Keratinocyte (primary cell): ENCODE measurements around the gene HSF4. TPM values are rescaled to one million over a fixed set of nuclear protein-coding genes. Genes with fewer than 3 reads are reported as not detected.

Source experiments
- DNase-seq: peaks from one replicate; pipeline ENCODE4 v3.0.0-alpha.2; 2011; ENCODE audit warnings: low read depth, missing footprints, low spot score
- FAIRE-seq: peaks from 2 replicates; lab custom pipeline; 2011; peaks lifted over from hg19 to GRCh38; lab: Jason Lieb, UNC
- H2AFZ ChIP-seq: 2 replicates; pipeline ENCODE4 v1.6.0; 2012; ENCODE audit warnings: low read length, control low read depth, inconsistent platforms; ENCODE audit not compliant: control insufficient read depth
- H3K27ac ChIP-seq: 2 replicates; pipeline ENCODE4 v1.5.1; 2011; ENCODE audit warnings: low read length; ENCODE audit not compliant: control insufficient read depth, insufficient read depth
- H3K27me3 ChIP-seq: 3 replicates; pipeline ENCODE4 v1.6.0; 2011; ENCODE audit warnings: low read length; ENCODE audit not compliant: control insufficient read depth, insufficient read depth; ENCODE audit errors: extremely low read depth
- H3K36me3 ChIP-seq, 2 experiments: 2 replicates in 1 of 2; 3 replicates in 1 of 2; pipeline ENCODE4 v1.5.1; 2011; ENCODE audit warnings: low read length in 2 of 2, mild to moderate bottlenecking in 1 of 2; ENCODE audit not compliant: control insufficient read depth in 2 of 2, insufficient read depth in 2 of 2; ENCODE audit errors: extremely low read depth in 1 of 2
- H3K4me1 ChIP-seq: 3 replicates; pipeline ENCODE4 v1.5.1; 2011; ENCODE audit warnings: low read length; ENCODE audit not compliant: control insufficient read depth, insufficient read depth; ENCODE audit errors: extremely low read depth
- H3K4me2 ChIP-seq: 3 replicates; pipeline ENCODE4 v1.6.0; 2011; ENCODE audit warnings: low read depth, low read length; ENCODE audit not compliant: control insufficient read depth, insufficient read depth; ENCODE audit errors: extremely low read depth
- H3K4me3 ChIP-seq, 3 experiments: fragments of 200-600 bp in 1 of 3; sonication (generic) in 1 of 3; 2 replicates in 2 of 3; 3 replicates in 1 of 3; pipeline ENCODE4 v1.5.1; 2011 to 2016; ENCODE audit warnings: low read length in 3 of 3, mild to moderate bottlenecking in 3 of 3, control low read depth in 2 of 3, inconsistent platforms in 1 of 3, low read depth in 1 of 3, mixed read lengths in 1 of 3, mixed run types in 1 of 3, moderate library complexity in 1 of 3; ENCODE audit not compliant: control insufficient read depth in 2 of 3, insufficient read depth in 2 of 3; ENCODE audit errors: extremely low read depth in 1 of 3
- H3K79me2 ChIP-seq: 2 replicates; pipeline ENCODE4 v1.6.0; 2012; ENCODE audit warnings: low read length; ENCODE audit not compliant: control insufficient read depth, insufficient read depth
- H3K9ac ChIP-seq: 3 replicates; pipeline ENCODE4 v1.6.0; 2011; ENCODE audit warnings: low read length; ENCODE audit not compliant: control insufficient read depth, insufficient read depth; ENCODE audit errors: extremely low read depth
- H3K9me1 ChIP-seq: 3 replicates; pipeline ENCODE4 v1.6.0; 2011; ENCODE audit warnings: low read length; ENCODE audit not compliant: control insufficient read depth, insufficient read depth; ENCODE audit errors: extremely low read depth
- H3K9me3 ChIP-seq: 2 replicates; pipeline ENCODE4 v1.5.1; 2012; ENCODE audit warnings: low read depth, low read length; ENCODE audit not compliant: control insufficient read depth
- H4K20me1 ChIP-seq: 3 replicates; pipeline ENCODE4 v1.6.0; 2011; ENCODE audit warnings: low read length; ENCODE audit not compliant: control insufficient read depth, insufficient read depth; ENCODE audit errors: extremely low read depth
- EZH2 ChIP-seq: IDR thresholded peaks from one replicate; pipeline ENCODE4 v1.6.1; 2012; ENCODE audit warnings: inconsistent platforms, mild to moderate bottlenecking, low read length, moderate library complexity
- dilution Hi-C: fragments of 300-500 bp; cut with MboI; formaldehyde crosslinking; loops from one replicate; pipeline ENCODE4 v1.7.0; 2020; ENCODE audit warnings: low sequenced_read_pairs; ENCODE audit not compliant: extremely low pct_ligation_motif_present
- polyA plus RNA-seq, 5 experiments: library from polyadenylated mRNA; depleted of rRNA in 3 of 5; stranded (reverse) in 3 of 5; stranded (forward) in 1 of 5; unstranded in 1 of 5; fragments of >200 nt; gene quantifications; 1 replicate in 1 of 5; 2 replicates in 3 of 5; 3 replicates in 1 of 5; pipeline versions ENCODE4 v1.2.1 to v1.2.3, GENCODE V29; 2011 to 2012; ENCODE audit warnings: missing spikeins in 2 of 5, low read depth in 1 of 5, low replicate concordance in 1 of 5
- TF ChIP-seq, protein P1 (sequence below), 3 experiments: IDR thresholded peaks in 1 of 3; conservative IDR thresholded peaks in 1 of 3; optimal IDR thresholded peaks in 1 of 3; 2 replicates in 2 of 3; 3 replicates in 1 of 3; pipeline versions ENCODE3 to v1.5.1; 2011; ENCODE audit warnings: low read length in 3 of 3, mild to moderate bottlenecking in 3 of 3, moderate library complexity in 2 of 3, control low read depth in 1 of 3, inconsistent platforms in 1 of 3; ENCODE audit not compliant: insufficient read depth in 2 of 3; ENCODE audit errors: extremely low read depth in 1 of 3

Gene HSF4
- polyA plus RNA-seq, 1 donor (not counting 4 experiments of a cell fraction or from before 2014, with no cell fraction given) = 4.3 TPM

DNA sequence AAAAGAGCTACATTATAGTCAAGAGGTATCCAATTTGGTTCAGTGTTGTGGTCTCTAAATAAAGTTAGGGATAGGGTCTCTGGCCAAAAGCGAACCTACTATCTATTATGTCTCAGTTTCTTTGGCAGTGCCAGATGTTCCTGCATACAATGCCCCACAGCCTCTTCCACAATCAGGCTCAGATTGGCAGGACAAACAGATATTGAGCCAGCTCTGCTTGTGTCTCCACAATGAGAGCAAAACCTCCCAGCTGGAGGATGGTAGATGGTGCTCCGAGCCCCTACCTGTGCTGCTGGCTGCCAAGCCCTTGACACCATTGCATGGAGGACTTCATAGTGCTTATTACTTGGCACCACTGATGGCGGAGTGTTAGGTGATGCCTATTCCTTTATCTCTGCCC is 35.1 kb upstream of the HSF4 start:
- FAIRE-seq (no peak), DNase-seq (no peak)
- H2AFZ ChIP-seq = no peak overlapping the region
- no peaks in the 10 kb centered on the region for H3K4me1 ChIP-seq
- TF ChIP-seq, protein P1, sequence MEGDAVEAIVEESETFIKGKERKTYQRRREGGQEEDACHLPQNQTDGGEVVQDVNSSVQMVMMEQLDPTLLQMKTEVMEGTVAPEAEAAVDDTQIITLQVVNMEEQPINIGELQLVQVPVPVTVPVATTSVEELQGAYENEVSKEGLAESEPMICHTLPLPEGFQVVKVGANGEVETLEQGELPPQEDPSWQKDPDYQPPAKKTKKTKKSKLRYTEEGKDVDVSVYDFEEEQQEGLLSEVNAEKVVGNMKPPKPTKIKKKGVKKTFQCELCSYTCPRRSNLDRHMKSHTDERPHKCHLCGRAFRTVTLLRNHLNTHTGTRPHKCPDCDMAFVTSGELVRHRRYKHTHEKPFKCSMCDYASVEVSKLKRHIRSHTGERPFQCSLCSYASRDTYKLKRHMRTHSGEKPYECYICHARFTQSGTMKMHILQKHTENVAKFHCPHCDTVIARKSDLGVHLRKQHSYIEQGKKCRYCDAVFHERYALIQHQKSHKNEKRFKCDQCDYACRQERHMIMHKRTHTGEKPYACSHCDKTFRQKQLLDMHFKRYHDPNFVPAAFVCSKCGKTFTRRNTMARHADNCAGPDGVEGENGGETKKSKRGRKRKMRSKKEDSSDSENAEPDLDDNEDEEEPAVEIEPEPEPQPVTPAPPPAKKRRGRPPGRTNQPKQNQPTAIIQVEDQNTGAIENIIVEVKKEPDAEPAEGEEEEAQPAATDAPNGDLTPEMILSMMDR (optimal IDR thresholded peaks at IDR 0.05 in 1 of 3, IDR thresholded peaks at IDR 0.05 in 1 of 3, conservative IDR thresholded peaks at IDR 0.05 in 1 of 3; ENCODE audit: extremely low read depth in 1 of 3, insufficient read depth in 2 of 3, low read length in 3 of 3) = no peak
- TF ChIP-seq EZH2 = no peak
- H3K9me1 ChIP-seq = no peaks in the 10 kb centered on the region
- no peak overlapping the region for H3K4me2 ChIP-seq
- no peaks in the 10 kb centered on the region for H3K9me3 ChIP-seq
- H3K27me3 ChIP-seq = no peaks in the 10 kb centered on the region
- H3K4me3 ChIP-seq = no peak overlapping the region
- H3K36me3 ChIP-seq = peaks cover 25 to 34% of the 10 kb centered on the region in 2 experiments
- no peak overlapping the region for H3K27ac ChIP-seq
- H4K20me1 ChIP-seq = no peaks in the 10 kb centered on the region
- H3K79me2 ChIP-seq = no peaks in the 10 kb centered on the region
- no peak overlapping the region for H3K9ac ChIP-seq
- dilution Hi-C loops = no loop called here

DNA sequence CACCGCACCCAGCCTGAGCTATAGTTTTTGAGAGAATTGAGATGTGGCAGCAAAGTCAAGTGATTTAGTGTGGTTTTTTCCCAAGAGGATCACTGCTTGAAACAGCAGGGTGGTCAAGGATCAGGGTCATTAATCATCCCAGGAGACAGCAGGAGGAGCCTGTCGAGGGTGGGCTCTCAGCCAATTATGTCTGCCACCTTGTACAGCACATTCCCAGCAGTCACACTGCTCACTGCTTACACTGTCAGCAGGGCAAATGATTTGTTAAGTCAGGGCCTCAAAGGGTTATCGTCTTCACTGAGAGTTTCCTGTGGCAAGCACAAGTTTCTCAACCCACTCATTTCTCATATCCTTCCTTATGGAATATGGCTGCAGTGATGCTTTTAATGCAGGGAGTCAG is 26.9 kb upstream of the HSF4 start:
- H3K27ac ChIP-seq = no peak overlapping the region
- H3K9ac ChIP-seq = no peak overlapping the region
- no peak overlapping the region for H2AFZ ChIP-seq
- H3K9me1 ChIP-seq = no peaks in the 10 kb centered on the region
- H3K9me3 ChIP-seq = no peaks in the 10 kb centered on the region
- no peak for DNase-seq
- no peaks in the 10 kb centered on the region for H3K79me2 ChIP-seq
- dilution Hi-C loops = no loop called here
- no peak overlapping the region for H3K4me3 ChIP-seq
- FAIRE-seq = no peak
- no peaks in the 10 kb centered on the region for H3K27me3 ChIP-seq
- no peak overlapping the region for H3K4me2 ChIP-seq
- no peaks in the 10 kb centered on the region for H4K20me1 ChIP-seq
- TF ChIP-seq EZH2 = no peak
- TF ChIP-seq, protein P1 (optimal IDR thresholded peaks at IDR 0.05 in 1 of 3, IDR thresholded peaks at IDR 0.05 in 1 of 3, conservative IDR thresholded peaks at IDR 0.05 in 1 of 3; ENCODE audit: extremely low read depth in 1 of 3, insufficient read depth in 2 of 3, low read length in 3 of 3) = no peak
- peaks cover 20 to 36% of the 10 kb centered on the region in 2 experiments for H3K36me3 ChIP-seq
- H3K4me1 ChIP-seq = no peaks in the 10 kb centered on the region
